ENCODE data around the gene PDHA2.

DNA sequence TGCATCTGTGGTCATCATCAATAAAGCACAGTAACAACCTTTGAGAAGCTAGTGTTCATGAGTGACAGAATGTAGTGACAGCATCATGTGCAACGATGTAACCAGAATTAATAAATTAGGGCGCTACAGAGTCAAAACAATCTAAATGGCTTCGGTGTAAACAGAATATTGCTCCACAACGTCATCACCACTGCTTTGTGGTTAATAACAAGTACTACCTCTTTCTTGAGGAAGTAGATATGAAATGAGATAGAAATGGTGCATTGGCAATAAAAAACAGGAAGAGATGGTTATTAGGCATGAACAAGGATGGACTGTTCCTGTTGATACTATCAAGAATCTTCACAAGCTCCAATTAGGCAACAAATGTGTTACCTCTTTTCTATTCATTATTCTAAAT, 8.7 kb upstream of the PDHA2 start:
- TF ChIP-seq, protein P1, sequence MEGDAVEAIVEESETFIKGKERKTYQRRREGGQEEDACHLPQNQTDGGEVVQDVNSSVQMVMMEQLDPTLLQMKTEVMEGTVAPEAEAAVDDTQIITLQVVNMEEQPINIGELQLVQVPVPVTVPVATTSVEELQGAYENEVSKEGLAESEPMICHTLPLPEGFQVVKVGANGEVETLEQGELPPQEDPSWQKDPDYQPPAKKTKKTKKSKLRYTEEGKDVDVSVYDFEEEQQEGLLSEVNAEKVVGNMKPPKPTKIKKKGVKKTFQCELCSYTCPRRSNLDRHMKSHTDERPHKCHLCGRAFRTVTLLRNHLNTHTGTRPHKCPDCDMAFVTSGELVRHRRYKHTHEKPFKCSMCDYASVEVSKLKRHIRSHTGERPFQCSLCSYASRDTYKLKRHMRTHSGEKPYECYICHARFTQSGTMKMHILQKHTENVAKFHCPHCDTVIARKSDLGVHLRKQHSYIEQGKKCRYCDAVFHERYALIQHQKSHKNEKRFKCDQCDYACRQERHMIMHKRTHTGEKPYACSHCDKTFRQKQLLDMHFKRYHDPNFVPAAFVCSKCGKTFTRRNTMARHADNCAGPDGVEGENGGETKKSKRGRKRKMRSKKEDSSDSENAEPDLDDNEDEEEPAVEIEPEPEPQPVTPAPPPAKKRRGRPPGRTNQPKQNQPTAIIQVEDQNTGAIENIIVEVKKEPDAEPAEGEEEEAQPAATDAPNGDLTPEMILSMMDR (conservative IDR thresholded peaks at IDR 0.05) = no peak
- no peak for TF ChIP-seq EZH2 (IDR thresholded peaks at IDR 0.05; ENCODE audit: low read depth)

All from PC-9 (cell line).